GM21737 (cell line): ENCODE data around the gene FOXF2.
"Not testable (repeated sequence)": the region's sequence is repeated elsewhere in the genome, so short reads cannot be mapped to it uniquely, and the experiment has no call there.

ENCODE experiments used
- ATAC-seq: cut with Tn5 transposase; IDR thresholded peaks from one replicate; pipeline ENCODE4 v1.9.1; 2021; ENCODE audit warnings: mild to moderate bottlenecking, moderate library complexity; ENCODE audit not compliant: unreplicated experiment

Gene FOXF2

GRCh38 chr6:1389369-1390132, at the start of gene FOXF2:
TSS of gene FOXF2 (plus strand) at chr6:1389576. CDS start at chr6:1389948, 372 bp downstream.
- ATAC-seq: no peak

GRCh38 chr6:1346101-1346500, 43.3 kb upstream of the FOXF2 start:
- ATAC-seq: no peak

GRCh38 chr6:1346558-1347091, 42.8 kb upstream of the FOXF2 start:
- no peak for ATAC-seq

- no peak for ATAC-seq
Observed at GRCh38 chr6:1347161-1347560, 42.2 kb upstream of the FOXF2 start.

GRCh38 chr6:1348675-1349074, 40.7 kb upstream of the FOXF2 start:
- ATAC-seq: no peak

- ATAC-seq: no peak
Observed at GRCh38 chr6:1349655-1350054, 39.7 kb upstream of the FOXF2 start.

GRCh38 chr6:1351381-1352008, 37.9 kb upstream of the FOXF2 start:
- ATAC-seq: no peak

- ATAC-seq: not testable (repeated sequence)
Observed at GRCh38 chr6:1355068-1355467, 34.3 kb upstream of the FOXF2 start.

- ATAC-seq: not testable (repeated sequence)
Observed at GRCh38 chr6:1361717-1362116, 27.7 kb upstream of the FOXF2 start.

GRCh38 chr6:1362643-1363042, 26.7 kb upstream of the FOXF2 start:
- no peak for ATAC-seq

- ATAC-seq: no peak
Observed at GRCh38 chr6:1363298-1363697, 26.1 kb upstream of the FOXF2 start.

- ATAC-seq: no peak
Observed at GRCh38 chr6:1363729-1364572, 25.4 kb upstream of the FOXF2 start.

GRCh38 chr6:1364791-1365190, 24.6 kb upstream of the FOXF2 start:
- no peak for ATAC-seq

GRCh38 chr6:1365686-1366085, 23.7 kb upstream of the FOXF2 start:
- ATAC-seq: no peak

- no peak for ATAC-seq
Observed at GRCh38 chr6:1367771-1368170, 21.6 kb upstream of the FOXF2 start.

- no peak for ATAC-seq
Observed at GRCh38 chr6:1368940-1369339, 20.4 kb upstream of the FOXF2 start.

- not testable (repeated sequence) for ATAC-seq
Observed at GRCh38 chr6:1369695-1370094, 19.7 kb upstream of the FOXF2 start.

- ATAC-seq: no peak
Observed at GRCh38 chr6:1371933-1372332, 17.4 kb upstream of the FOXF2 start.

GRCh38 chr6:1372690-1373089, 16.7 kb upstream of the FOXF2 start:
- ATAC-seq: no peak

- ATAC-seq: no peak
Observed at GRCh38 chr6:1376653-1377052, 12.7 kb upstream of the FOXF2 start.

GRCh38 chr6:1377526-1377925, 11.8 kb upstream of the FOXF2 start:
- no peak for ATAC-seq
